IPS DF 6.9 (cell line): ENCODE results near the gene PRSS16.

ENCODE experiments used
- DNase-seq: peaks from one replicate; pipeline ENCODE4 v3.0.0-alpha.2; 2013; ENCODE audit warnings: low read depth, low spot score
- H3K27ac ChIP-seq: one replicate; pipeline ENCODE4 v1.5.1; 2013; ENCODE audit warnings: low read length, control low read depth
- H3K27me3 ChIP-seq: 2 replicates; pipeline ENCODE4 v1.6.1; 2013; ENCODE audit warnings: mild to moderate bottlenecking, low read length; ENCODE audit not compliant: control insufficient read depth, insufficient read depth
- H3K36me3 ChIP-seq: 2 replicates; pipeline ENCODE4 v1.6.1; 2013; ENCODE audit warnings: low read length; ENCODE audit not compliant: control insufficient read depth, insufficient read depth
- H3K4me1 ChIP-seq: 2 replicates; pipeline ENCODE4 v1.6.1; 2013; ENCODE audit warnings: low read length; ENCODE audit not compliant: control insufficient read depth, insufficient read depth
- H3K4me3 ChIP-seq: 2 replicates; pipeline ENCODE4 v1.5.1; 2013; ENCODE audit warnings: mild to moderate bottlenecking, low read length
- H3K9me3 ChIP-seq: 2 replicates; pipeline ENCODE4 v1.6.1; 2013; ENCODE audit warnings: low read length, inconsistent platforms; ENCODE audit not compliant: control insufficient read depth, insufficient read depth
- WGBS: extraction: QIAGEN DNeasy Blood & Tissue Kit; methylation state at CpG from one replicate; pipeline ENCODE4 v1.1.7; 2013; ENCODE audit warnings: mixed read lengths, missing lambda C conversion rate; ENCODE audit not compliant: insufficient read length, insufficient coverage; 5-methylcytosine and 5-hydroxymethylcytosine counted together

PRSS16 gene

DNA sequence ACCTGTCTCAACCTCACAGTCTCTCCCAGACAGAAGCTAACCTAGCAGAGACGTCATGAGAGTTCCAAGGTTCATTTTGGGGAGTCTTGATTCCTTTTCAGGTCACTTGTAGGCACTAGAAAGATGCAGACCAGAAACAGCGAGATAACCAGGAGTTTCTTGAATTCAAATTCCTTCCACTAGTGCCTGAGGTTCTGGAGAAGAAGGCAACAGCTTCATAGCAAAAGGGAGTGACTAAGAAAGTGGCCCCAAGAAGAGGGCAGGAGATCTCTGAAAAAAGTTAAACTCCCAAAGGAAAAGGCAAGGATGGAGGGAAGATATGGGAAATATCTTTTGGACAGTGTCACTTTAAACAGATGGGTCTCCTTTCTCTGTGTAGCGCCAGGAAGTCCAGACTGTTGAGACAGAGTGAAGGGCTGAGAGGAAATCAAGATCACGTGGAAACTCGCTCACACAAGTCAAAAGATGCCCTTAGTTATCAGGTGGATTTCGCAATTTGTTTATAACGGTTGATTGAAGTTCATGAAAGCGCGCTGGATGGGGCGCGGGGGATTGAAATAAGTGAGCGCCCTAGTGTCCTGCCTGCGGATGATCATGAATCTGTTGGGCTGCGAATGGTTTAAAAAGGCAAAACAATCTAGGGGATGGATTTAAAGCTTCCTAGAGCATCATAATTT lies 4.8 kb upstream of the PRSS16 start:
- WGBS = no CpG with 5 or more reads among the region's 14 CpGs

DNA sequence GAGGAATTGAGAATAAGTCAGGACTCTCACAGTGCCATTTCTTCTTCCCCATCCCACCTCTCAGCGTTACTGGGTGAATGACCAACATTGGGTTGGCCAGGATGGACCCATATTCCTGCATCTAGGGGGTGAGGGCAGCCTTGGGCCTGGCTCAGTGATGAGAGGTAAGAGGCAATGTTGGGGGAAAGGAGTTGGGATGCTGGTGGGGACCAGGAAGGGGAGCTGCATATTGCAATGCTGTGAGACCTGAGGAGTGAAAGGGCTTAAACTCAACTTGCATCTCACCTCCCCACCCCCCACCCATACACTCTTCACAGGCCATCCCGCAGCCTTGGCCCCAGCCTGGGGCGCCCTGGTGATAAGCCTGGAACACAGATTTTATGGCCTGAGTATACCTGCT lies 1.3 kb downstream of the PRSS16 start:
- DNase-seq = no peak
- H3K9me3 ChIP-seq = no peaks in the 10 kb centered on the region
- H3K4me3 ChIP-seq = no peak overlapping the region
- H3K36me3 ChIP-seq = no peaks in the 10 kb centered on the region
- peaks cover 2% of the 10 kb centered on the region for H3K4me1 ChIP-seq
- H3K27ac ChIP-seq = no peak overlapping the region
- no peaks in the 10 kb centered on the region; the same call in 1 of the 2 replicates for H3K27me3 ChIP-seq
- no CpG with 5 or more reads among the region's 3 CpGs for WGBS

More for the DNA sequence above, 4.8 kb upstream of the PRSS16 start:
- Histone ChIP-seq H3K4me1 (no peaks in the 10 kb centered on the region), H3K9me3 (no peaks in the 10 kb centered on the region), H3K4me3 (no peak overlapping the region), H3K27me3 (no peaks in the 10 kb centered on the region), H3K27ac (no peak overlapping the region), H3K36me3 (no peaks in the 10 kb centered on the region)
- DNase-seq = no peak

- no CpG with 5 or more reads among the region's 35 CpGs for WGBS
- H3K9me3 ChIP-seq = no peaks in the 10 kb centered on the region
- DNase-seq = no peak
- H3K27me3 ChIP-seq = no peaks in the 10 kb centered on the region; the same call in 1 of the 2 replicates
- no peaks in the 10 kb centered on the region for H3K36me3 ChIP-seq
- no peak overlapping the region for H3K27ac ChIP-seq
- H3K4me1 ChIP-seq = peaks cover 2% of the 10 kb centered on the region
- peak overlapping the region; percentile 66; the same call in 1 of the 2 replicates for H3K4me3 ChIP-seq
Measured at GRCh38 chr6:27250277-27251111, 3.0 kb downstream of the PRSS16 start.

GRCh38 chr6:27251112-27251605 lies 3.7 kb downstream of the PRSS16 start:
- Histone ChIP-seq H3K4me3 (peak overlapping the region; percentile 66; the same call in 1 of the 2 replicates), H3K27ac (no peak overlapping the region), H3K4me1 (peaks cover 2% of the 10 kb centered on the region), H3K9me3 (no peaks in the 10 kb centered on the region), H3K36me3 (no peaks in the 10 kb centered on the region), H3K27me3 (no peaks in the 10 kb centered on the region; the same call in 1 of the 2 replicates)
- peak; percentile 90 for DNase-seq
- no CpG with 5 or more reads among the region's 32 CpGs for WGBS

DNA sequence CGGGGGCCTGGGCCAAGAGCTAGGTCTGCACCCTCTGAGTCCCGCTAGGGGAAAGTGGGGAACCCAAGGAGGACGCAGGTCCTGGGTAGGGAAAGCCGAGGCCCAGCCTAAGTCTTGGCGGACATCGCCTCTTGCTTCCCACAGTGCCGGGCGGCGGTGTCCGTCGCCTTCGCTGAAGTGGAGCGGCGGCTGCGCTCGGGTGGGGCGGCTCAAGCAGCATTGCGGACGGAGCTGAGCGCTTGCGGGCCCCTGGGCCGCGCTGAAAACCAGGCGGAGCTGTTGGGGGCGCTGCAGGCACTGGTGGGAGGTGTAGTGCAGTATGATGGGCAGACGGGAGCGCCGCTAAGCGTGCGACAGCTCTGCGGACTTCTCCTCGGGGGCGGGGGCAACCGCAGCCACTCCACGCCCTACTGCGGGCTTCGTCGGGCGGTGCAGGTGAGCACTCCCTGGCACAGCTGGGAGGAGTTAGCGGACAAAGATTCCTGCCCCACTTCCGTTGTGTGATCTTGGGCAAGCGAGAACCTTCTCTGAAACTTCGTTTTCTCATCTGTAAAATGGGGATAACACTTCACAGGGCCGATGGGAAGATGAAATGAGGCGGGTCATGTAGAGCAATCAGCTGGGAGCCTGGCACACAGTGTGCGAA lies 4.2 kb downstream of the PRSS16 start:
- no peak overlapping the region for H3K27ac ChIP-seq
- no peaks in the 10 kb centered on the region; the same call in 1 of the 2 replicates for H3K27me3 ChIP-seq
- no peaks in the 10 kb centered on the region for H3K36me3 ChIP-seq
- H3K9me3 ChIP-seq = no peaks in the 10 kb centered on the region
- WGBS = no CpG with 5 or more reads among the region's 46 CpGs
- H3K4me3 ChIP-seq = peak overlapping the region; percentile 66; the same call in 1 of the 2 replicates
- peaks cover 2% of the 10 kb centered on the region for H3K4me1 ChIP-seq
- DNase-seq = peak; percentile 91

DNA sequence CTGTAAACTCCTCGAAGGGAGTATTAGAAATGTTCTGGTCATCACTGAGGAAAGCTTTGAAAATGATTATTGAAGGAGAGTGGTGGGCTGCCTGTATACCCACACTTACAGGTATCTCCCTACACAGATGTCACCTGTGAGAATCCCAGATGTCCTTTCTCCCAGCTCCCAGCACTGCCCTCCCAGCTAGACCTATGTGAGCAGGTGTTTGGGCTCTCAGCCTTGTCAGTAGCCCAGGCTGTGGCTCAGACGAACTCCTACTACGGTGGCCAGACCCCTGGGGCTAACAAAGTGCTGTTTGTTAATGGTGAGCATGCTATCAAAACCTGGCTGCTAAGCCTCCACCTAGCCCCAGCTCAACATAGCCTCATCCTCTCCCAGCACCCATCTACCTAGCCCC lies 7.1 kb downstream of the PRSS16 start:
- no peaks in the 10 kb centered on the region for H3K36me3 ChIP-seq
- no peaks in the 10 kb centered on the region for H3K27me3 ChIP-seq
- no peak overlapping the region for H3K4me3 ChIP-seq
- H3K4me1 ChIP-seq = peaks cover 2% of the 10 kb centered on the region; the same call in 1 of the 2 replicates
- no peak overlapping the region for H3K27ac ChIP-seq
- no CpG with 5 or more reads among the region's 3 CpGs for WGBS
- no peak for DNase-seq
- H3K9me3 ChIP-seq = no peaks in the 10 kb centered on the region

- WGBS = no CpG with 5 or more reads among the region's 1 CpG
- no peak for DNase-seq
- Histone ChIP-seq H3K4me3 (no peak overlapping the region), H3K27me3 (no peaks in the 10 kb centered on the region), H3K4me1 (no peaks in the 10 kb centered on the region), H3K36me3 (no peaks in the 10 kb centered on the region), H3K9me3 (no peaks in the 10 kb centered on the region), H3K27ac (no peak overlapping the region)
Measured at GRCh38 chr6:27255866-27256265, 8.4 kb downstream of the PRSS16 start.

- no peak for DNase-seq
- H3K27me3 ChIP-seq = no peaks in the 10 kb centered on the region
Measured at GRCh38 chr6:27260369-27260768, 12.9 kb downstream of the PRSS16 start.

GRCh38 chr6:27260836-27261375 lies 13.4 kb downstream of the PRSS16 start:
- Histone ChIP-seq H3K27me3 (no peaks in the 10 kb centered on the region), H3K36me3 (no peaks in the 10 kb centered on the region), H3K4me1 (no peaks in the 10 kb centered on the region), H3K4me3 (peak overlapping the region; percentile 71; the same call in 1 of the 2 replicates), H3K9me3 (no peaks in the 10 kb centered on the region), H3K27ac (no peak overlapping the region)
- WGBS = no CpG with 5 or more reads among the region's 30 CpGs
- no peak for DNase-seq

More at GRCh38 chr6:27260369-27260768, 12.9 kb downstream of the PRSS16 start:
- H3K4me1 ChIP-seq = no peaks in the 10 kb centered on the region
- H3K27ac ChIP-seq = no peak overlapping the region
- H3K9me3 ChIP-seq = no peaks in the 10 kb centered on the region
- H3K4me3 ChIP-seq = peak overlapping the region; percentile 53; the same call in 1 of the 2 replicates
- WGBS = no CpG with 5 or more reads among the region's 21 CpGs
- H3K36me3 ChIP-seq = no peaks in the 10 kb centered on the region

DNA sequence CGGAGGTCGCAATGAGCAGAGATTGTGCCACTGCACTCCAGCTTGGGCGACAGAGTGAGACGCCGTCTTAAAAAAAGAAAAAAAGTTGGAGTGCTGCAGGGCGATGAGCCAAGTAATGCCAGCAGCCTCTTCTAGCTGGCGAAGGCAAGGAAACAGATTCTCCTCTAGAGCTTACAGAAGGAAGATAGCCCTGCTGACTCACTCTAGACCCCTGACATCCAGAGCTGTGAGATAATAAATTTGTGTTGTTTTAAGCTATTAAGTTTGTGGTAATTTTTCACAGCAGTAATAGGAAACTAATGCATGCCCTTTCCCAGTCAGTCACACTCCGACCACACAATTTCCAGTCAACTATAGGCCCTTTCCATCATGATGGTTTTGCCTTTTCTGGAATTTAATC lies 16.4 kb downstream of the PRSS16 start:
- Histone ChIP-seq H3K9me3 (no peaks in the 10 kb centered on the region), H3K27ac (no peak overlapping the region), H3K27me3 (peaks cover 2% of the 10 kb centered on the region; the same call in 1 of the 2 replicates), H3K4me3 (no peak overlapping the region), H3K36me3 (no peaks in the 10 kb centered on the region), H3K4me1 (no peaks in the 10 kb centered on the region)
- DNase-seq = no peak
- WGBS = no CpG with 5 or more reads among the region's 8 CpGs
